ENCODE measurements around the gene MEIS2.

- no peak for TF ChIP-seq POLR2A (IDR thresholded peaks at IDR 0.05; ENCODE audit: low read depth, low read length)
- no peak for TF ChIP-seq POLR2AphosphoS5 (IDR thresholded peaks at IDR 0.05; ENCODE audit: low read depth, low read length)
These were observed 69.2 kb downstream of the MEIS2 start for GRCh38 chr15:37031198-37031597.

Measured in GM12892 (cell line).